ENCODE data around the gene CCDC83. TPM values are rescaled to one million over a fixed set of nuclear protein-coding genes. Genes with fewer than 3 reads are reported as not detected.
"Not testable (repeated sequence)": the region's sequence is repeated elsewhere in the genome, so short reads cannot be mapped to it uniquely, and the experiment has no call there.

CCDC83 gene
- total RNA-seq, 1 donor from 2014 or later = not detected

GRCh38 chr11:85937835-85938234 is 82.7 kb downstream of the CCDC83 start:
- DNase-seq (ENCODE audit: extremely low read depth, low read depth, low spot score) = no peak

- no peak for DNase-seq (ENCODE audit: extremely low read depth, low read depth, low spot score)
Observed at GRCh38 chr11:85939099-85940015, 84.2 kb downstream of the CCDC83 start.

GRCh38 chr11:85941380-85941973 is 86.3 kb downstream of the CCDC83 start:
- DNase-seq (ENCODE audit: extremely low read depth, low read depth, low spot score) = peak; percentile 55

GRCh38 chr11:85945296-85945695 is 90.1 kb downstream of the CCDC83 start:
- DNase-seq (ENCODE audit: extremely low read depth, low read depth, low spot score) = no peak

- DNase-seq (ENCODE audit: extremely low read depth, low read depth, low spot score) = no peak
Observed at GRCh38 chr11:85945788-85946187, 90.6 kb downstream of the CCDC83 start.

- no peak for DNase-seq (ENCODE audit: extremely low read depth, low read depth, low spot score)
Observed at GRCh38 chr11:85946221-85946620, 91.0 kb downstream of the CCDC83 start.

- DNase-seq (ENCODE audit: extremely low read depth, low read depth, low spot score) = peak; percentile 91
Observed at GRCh38 chr11:85947431-85948272, 92.5 kb downstream of the CCDC83 start.

- DNase-seq (ENCODE audit: extremely low read depth, low read depth, low spot score) = no peak
Observed at GRCh38 chr11:85948884-85949283, 93.7 kb downstream of the CCDC83 start.

- no peak for DNase-seq (ENCODE audit: extremely low read depth, low read depth, low spot score)
Observed at GRCh38 chr11:85949798-85950197, 94.6 kb downstream of the CCDC83 start.

GRCh38 chr11:85950317-85951048 is 95.3 kb downstream of the CCDC83 start:
- DNase-seq (ENCODE audit: extremely low read depth, low read depth, low spot score) = no peak

- no peak for DNase-seq (ENCODE audit: extremely low read depth, low read depth, low spot score)
Observed at GRCh38 chr11:85951049-85951405, 95.8 kb downstream of the CCDC83 start.

- no peak for DNase-seq (ENCODE audit: extremely low read depth, low read depth, low spot score)
Observed at GRCh38 chr11:85951428-85952107, 96.4 kb downstream of the CCDC83 start.

- DNase-seq (ENCODE audit: extremely low read depth, low read depth, low spot score) = not testable (repeated sequence)
Observed at GRCh38 chr11:85952108-85952485, 96.9 kb downstream of the CCDC83 start.

GRCh38 chr11:85953491-85954143 is 98.4 kb downstream of the CCDC83 start:
- no peak for DNase-seq (ENCODE audit: extremely low read depth, low read depth, low spot score)

- DNase-seq (ENCODE audit: extremely low read depth, low read depth, low spot score) = no peak
Observed at GRCh38 chr11:85955531-85955930, 100.3 kb downstream of the CCDC83 start.

- no peak for DNase-seq (ENCODE audit: extremely low read depth, low read depth, low spot score)
Observed at GRCh38 chr11:85960678-85961077, 105.5 kb downstream of the CCDC83 start.

- no peak for DNase-seq (ENCODE audit: extremely low read depth, low read depth, low spot score)
Observed at GRCh38 chr11:85961130-85961529, 105.9 kb downstream of the CCDC83 start.

- peak; percentile 47 for DNase-seq (ENCODE audit: extremely low read depth, low read depth, low spot score)
Observed at GRCh38 chr11:85961930-85962363, 106.8 kb downstream of the CCDC83 start.

GRCh38 chr11:85965202-85965601 is 110.0 kb downstream of the CCDC83 start:
- no peak for DNase-seq (ENCODE audit: extremely low read depth, low read depth, low spot score)

All from glomerular endothelial cell (primary cell).